HG02970 (cell line): ENCODE measurements around the gene CBFA2T3.
"Not testable (repeated sequence)": the region's sequence is repeated elsewhere in the genome, so short reads cannot be mapped to it uniquely, and the experiment has no call there.

Experiments used
- ATAC-seq: cut with Tn5 transposase; IDR thresholded peaks from one replicate; pipeline ENCODE4 v1.9.1; 2021; ENCODE audit warnings: mild to moderate bottlenecking, moderate library complexity, moderate number of reproducible peaks; ENCODE audit not compliant: unreplicated experiment, low FRiP score

CBFA2T3 gene

DNA sequence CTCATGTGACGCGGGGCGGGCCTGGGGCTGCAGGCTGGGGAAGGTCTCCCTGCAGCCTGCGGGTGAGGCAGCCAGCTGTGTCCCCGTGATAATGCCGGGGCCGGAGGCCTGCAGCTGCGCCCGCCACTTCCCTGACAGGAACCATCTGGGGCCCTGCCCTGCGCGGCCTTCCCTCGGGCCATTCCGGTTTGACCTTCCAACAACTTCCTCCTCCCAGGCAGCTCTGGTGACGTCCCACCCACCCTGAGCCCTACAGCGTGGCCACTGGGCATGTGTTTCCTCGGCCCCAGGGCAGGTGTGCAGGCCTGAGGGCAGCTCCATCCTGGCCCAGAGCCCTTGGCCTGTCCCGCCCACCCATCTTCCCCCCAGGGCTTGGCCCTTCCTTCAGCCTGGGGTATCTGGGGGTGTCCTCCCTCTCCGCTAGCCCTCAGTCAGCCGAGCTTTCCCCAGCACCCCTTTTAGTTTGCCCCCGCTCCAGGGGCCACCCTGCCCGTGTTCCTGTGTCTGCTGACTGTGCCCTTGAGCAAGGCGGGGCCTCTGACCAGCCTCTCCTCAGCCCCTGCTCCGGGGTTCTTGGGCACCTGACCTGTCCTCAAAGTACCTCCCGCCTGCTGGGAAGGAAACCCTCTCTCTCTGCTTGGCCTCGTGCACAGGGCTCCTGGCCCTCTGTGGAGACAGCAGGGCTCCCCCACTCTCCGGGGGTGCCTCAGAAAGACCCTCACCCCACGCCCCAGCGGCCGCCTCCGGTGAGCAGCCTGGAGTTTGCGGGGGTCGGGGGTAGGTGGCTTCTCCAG, at the start of gene CBFA2T3:
Gene CBFA2T3, minus strand, starts transcription at position 190 of the 794 bp plus-strand sequence. CDS start 400 bp downstream, outside the sequence.
- ATAC-seq: no peak

GRCh38 chr16:89026121-89026612, 49.2 kb upstream of the CBFA2T3 start:
- peak; percentile 64 for ATAC-seq

DNA sequence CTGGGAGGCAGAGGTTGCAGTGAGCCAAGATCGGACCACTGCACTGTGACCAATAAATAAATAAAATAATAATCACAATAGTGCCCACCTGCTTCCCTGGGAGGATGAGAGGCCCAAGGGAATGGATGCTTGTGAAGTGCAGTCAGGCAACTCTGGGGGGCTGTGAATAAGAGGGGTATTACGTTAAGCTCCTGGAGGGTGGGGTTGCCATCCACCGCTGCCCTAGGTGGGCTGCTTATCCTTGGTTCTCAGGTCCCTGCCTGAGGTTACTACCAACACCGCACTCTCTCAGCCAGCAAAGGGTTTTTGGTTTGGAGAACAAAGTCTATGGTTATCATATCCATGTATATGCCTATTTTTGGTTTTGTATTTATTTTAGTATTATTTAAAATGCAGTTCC, 48.6 kb upstream of the CBFA2T3 start:
- ATAC-seq: no peak

DNA sequence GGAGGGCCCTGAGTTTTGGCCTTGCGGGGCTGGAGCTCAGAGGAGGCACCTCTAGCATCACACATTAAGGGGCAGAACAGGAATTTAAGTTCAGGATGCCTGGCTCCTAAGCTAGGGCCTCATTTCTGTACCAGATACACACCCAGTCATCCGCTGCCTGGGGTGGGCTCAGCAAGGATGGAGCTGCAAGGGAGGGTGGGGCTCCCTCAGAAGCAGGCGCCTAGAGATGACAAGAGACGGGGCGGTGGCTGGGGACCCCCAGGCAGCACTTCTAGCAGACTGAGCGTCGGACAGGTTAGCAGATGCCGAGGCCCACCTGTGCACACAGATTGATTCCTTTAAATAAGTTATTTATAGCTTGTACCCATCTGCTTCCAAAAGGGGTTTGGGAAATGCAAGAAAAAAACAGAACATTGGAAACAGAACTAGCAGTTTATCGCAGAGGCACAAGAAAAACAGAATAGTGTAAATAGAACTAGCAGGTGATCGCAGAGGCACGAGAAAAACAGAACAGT, 47.6 kb upstream of the CBFA2T3 start:
- ATAC-seq: no peak

GRCh38 chr16:89023621-89024511, 46.9 kb upstream of the CBFA2T3 start:
- no peak for ATAC-seq

DNA sequence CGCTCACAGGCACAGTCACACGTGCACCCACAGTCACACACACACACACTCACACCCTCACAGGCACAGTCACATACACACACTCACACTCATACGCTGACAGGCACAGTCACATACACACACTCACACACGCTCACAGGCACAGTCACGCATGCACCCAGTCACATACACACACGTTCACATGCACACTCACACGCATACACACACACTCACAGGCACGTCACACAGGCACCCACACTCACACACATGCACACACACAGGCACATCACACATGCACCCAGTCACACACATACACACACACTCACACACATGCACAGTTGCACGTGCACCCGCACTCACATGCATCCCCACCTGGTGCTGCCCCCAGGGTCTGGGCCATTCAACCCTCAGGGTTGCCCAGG, 46.1 kb upstream of the CBFA2T3 start:
- ATAC-seq: no peak

GRCh38 chr16:89022051-89022836, 45.2 kb upstream of the CBFA2T3 start:
- no peak for ATAC-seq

GRCh38 chr16:89020925-89021595, 44.1 kb upstream of the CBFA2T3 start:
- no peak for ATAC-seq

DNA sequence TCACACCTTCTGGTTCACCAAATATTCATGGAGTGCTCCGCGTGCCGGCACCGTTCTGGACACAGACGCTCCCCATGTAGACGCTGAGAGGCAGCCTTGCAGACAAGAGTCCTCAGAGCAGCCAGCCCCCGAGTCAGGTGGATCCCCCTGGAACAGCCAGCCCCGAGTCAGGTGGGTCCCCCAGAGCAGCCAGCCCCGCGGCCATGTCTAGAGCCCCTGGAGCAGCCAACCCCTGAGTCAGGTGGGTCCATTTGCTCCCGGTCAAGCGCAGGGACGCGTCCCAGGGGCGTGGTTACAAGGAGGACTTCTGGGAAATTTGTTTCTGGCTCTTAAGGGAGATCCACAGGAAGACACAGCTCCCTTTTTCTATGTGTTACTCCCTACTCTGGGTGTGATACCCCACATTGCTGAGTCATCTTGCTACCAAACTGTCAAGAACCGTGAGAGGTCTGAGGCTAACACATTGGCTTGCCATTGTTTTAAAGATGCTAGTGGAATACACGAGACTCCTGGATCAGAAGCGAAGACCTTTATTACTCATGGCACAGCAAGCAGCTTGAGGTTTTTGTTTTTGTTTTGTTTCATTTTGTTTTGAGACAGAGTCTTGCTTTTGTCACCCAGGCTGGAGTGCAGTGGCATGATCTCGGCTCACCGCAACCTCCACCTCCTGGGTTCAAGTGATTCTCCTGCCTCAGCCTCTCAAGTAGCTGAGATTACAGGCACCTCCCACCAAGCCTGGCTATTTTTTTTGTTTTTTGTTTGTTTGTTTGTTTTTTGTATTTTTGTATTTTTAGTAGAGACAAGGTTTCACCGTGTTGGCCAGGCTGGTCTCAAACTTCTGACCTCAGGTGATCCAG, 43.3 kb upstream of the CBFA2T3 start:
- no peak for ATAC-seq

- no peak for ATAC-seq
These were observed 42.5 kb upstream of the CBFA2T3 start for GRCh38 chr16:89019511-89019910.

DNA sequence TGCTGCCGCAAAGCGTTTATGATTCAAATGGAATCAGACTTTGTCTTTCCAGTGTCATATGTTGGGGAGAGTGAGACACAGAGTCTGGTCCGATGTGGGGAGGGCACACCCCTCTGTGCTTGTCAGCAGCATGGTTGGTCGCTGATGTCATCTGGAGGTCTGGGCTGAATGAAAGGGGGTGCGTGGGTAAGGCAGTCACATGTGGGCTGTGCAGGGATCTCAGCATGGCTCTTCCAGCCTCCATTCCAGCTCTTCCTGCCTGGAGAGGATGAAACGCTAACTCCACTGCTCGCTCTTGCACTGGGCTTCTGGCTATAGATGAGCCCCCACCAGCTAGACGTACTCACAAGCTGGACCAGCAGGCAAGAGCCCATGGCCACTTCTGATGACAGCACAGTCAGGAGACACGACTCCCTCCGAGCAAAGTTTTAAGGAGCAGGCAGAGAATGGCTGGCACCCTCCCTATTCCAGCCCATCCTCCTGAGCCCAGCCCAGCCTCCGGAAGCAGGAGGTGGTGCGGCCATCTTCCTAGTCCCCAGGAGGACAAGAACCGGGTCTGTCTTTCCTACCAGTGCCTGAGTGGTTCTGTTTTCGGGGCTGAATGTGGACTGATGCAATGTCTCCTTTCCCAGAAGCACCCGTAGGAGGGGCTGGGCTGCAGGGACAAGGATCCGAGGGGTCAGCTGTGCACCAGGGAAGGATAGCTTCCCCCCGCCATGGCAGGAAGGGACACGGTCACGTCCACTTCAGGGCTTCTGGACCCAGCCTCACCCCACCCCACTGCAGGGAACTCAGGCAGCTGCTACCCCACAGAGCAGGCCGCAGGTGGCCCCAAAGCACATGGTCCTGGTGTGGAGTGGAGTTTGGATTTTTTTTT, 41.5 kb upstream of the CBFA2T3 start:
- ATAC-seq: no peak

- no peak for ATAC-seq
These were observed 40.7 kb upstream of the CBFA2T3 start for GRCh38 chr16:89017543-89018281.

- not testable (repeated sequence) for ATAC-seq
These were observed 39.6 kb upstream of the CBFA2T3 start for GRCh38 chr16:89016561-89016960.

GRCh38 chr16:89015271-89015859, 38.4 kb upstream of the CBFA2T3 start:
- no peak for ATAC-seq

GRCh38 chr16:89014403-89015230, 37.6 kb upstream of the CBFA2T3 start:
- ATAC-seq: no peak
